AG09319 (cell line): Measurements from ENCODE around the gene ADGRD2.
"Not testable (repeated sequence)": the region's sequence is repeated elsewhere in the genome, so short reads cannot be mapped to it uniquely, and the experiment has no call there.

ENCODE experiments used
- DNase-seq: peaks from one replicate; pipeline ENCODE4 v3.0.0-alpha.2; 2010; ENCODE audit warnings: low read depth; ENCODE audit errors: extremely low read depth
- TF ChIP-seq, protein P1 (sequence below): IDR thresholded peaks from 2 replicates; pipeline ENCODE4 v1.5.1; 2011; ENCODE audit warnings: low read depth, mild to moderate bottlenecking, inconsistent platforms, low read length, moderate library complexity

ADGRD2 gene

DNA sequence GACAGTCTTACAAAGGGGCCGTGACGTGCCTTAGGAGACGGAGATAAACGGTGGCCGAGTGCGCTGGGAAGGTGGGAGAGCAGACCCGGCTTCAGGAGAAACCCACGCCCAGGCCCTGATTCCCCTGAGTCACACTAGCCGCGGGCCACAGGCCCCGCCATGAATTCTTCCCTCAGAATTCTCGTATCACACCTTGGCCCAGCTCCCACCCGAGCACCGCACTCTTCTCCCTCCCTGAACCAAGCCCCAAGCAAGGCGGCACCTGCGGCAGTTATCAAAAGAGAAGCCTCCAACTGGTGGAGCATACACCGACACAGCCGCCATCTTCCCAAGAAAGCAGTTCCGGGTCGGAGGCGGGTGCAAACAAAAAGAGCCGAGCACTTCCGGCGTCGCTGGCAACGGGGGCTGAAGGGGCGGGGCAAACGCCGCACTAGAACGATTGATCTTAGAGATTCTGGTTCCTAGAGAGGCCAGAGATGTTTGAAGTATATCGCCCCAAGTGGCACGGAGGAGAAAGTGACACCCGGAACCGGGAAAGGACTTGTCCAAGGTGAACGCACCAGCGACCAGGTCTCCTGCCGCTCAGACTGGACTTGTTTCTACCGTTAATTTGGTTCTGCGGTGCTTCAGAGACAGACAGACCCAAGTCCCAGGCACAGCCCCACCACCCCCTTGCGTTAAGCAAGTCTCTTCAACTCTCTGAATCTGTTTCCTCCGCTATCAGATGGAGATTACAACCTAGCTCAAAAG, 35.0 kb upstream of the ADGRD2 start, which contains the start of gene PSMB7:
TSS of gene PSMB7 (minus strand) at position 341 of the 750 bp plus-strand sequence. CDS start at position 324, 17 bp downstream.
- DNase-seq, result peak; percentile 91
- TF ChIP-seq, protein P1, sequence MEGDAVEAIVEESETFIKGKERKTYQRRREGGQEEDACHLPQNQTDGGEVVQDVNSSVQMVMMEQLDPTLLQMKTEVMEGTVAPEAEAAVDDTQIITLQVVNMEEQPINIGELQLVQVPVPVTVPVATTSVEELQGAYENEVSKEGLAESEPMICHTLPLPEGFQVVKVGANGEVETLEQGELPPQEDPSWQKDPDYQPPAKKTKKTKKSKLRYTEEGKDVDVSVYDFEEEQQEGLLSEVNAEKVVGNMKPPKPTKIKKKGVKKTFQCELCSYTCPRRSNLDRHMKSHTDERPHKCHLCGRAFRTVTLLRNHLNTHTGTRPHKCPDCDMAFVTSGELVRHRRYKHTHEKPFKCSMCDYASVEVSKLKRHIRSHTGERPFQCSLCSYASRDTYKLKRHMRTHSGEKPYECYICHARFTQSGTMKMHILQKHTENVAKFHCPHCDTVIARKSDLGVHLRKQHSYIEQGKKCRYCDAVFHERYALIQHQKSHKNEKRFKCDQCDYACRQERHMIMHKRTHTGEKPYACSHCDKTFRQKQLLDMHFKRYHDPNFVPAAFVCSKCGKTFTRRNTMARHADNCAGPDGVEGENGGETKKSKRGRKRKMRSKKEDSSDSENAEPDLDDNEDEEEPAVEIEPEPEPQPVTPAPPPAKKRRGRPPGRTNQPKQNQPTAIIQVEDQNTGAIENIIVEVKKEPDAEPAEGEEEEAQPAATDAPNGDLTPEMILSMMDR, result peak; percentile 74

GRCh38 chr9:124415852-124416484, 34.3 kb upstream of the ADGRD2 start:
- DNase-seq, result no peak
- TF ChIP-seq, protein P1, result no peak

DNA sequence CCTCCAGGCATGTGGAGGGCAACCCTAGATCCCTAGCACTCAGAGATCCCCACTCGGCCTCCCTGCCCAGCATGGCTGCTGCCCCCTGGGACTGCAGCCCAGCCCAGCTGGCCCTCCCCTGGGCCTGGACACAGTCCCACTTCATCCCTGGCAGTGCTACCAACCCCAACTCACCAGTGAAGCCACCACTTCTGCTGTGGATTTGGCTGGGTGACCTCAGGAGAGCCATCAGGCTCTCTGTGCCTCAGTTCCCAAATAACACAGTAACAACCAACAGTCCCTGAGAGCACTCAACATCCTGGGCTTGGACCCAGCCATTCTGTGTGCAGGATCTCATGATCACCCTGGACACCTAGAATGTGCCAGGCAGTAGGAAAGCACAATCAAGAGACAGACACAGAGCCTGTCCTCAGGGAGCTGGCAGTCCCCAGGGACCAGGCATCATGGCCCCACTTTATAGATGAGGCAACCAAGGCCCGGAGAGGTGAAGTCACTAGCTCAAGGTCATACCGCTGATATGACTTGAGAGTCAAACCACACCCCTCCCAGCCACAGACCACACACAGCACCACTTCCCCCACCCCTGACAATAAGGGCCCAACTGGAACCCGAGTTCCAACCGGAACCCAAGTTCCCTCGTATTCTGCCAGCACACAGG, 30.3 kb upstream of the ADGRD2 start:
- TF ChIP-seq, protein P1, result no peak
- no peak for DNase-seq

- no peak for DNase-seq
- TF ChIP-seq, protein P1, result no peak
These were observed 29.2 kb upstream of the ADGRD2 start for GRCh38 chr9:124420991-124421543.

DNA sequence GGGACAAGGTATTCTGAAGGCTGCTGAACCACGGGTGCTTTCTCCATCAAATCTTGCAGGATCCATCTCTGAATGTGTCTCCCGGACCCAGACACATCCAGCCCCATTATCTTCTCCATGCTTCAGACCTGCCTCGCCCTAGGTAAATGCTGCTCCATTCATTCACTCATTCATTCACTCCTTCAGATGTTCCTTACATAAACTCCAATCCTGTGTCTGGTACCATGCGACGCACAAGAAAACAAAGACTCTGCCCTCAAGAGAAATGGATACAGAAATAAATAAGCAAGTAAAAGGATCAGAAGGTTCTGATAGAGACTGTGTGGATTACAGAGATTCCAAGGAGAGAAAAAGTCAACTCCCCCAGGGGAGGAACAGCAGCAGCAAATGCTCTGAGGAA, 27.1 kb upstream of the ADGRD2 start:
- no peak for DNase-seq
- TF ChIP-seq, protein P1, result no peak

- no peak for DNase-seq
- TF ChIP-seq, protein P1, result no peak
These were observed 26.7 kb upstream of the ADGRD2 start for GRCh38 chr9:124423591-124423990.

DNA sequence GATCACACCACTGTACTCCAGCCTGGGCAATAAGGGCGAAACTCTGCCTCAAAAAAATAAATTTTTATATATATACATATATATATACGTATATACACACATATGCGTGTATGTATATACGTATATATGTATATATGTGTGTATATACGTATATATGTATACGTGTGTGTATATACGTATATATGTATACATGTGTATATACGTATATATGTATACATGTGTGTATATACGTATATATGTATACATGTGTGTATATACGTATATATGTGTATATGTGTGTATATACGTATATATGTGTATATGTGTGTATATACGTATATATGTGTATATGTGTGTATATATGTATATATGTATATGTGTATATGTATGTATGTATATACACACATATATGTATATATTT, 24.5 kb upstream of the ADGRD2 start:
- DNase-seq, result not testable (repeated sequence)
